HepG2 (cell line): ENCODE data around the gene GUCA2B. TPM values are rescaled to one million over a fixed set of nuclear protein-coding genes. Genes with fewer than 3 reads are reported as not detected.

Experiments
- CBX2 ChIP-seq, 2 experiments: fragments of 200-600 bp in 1 of 2; sonication (generic); formaldehyde crosslinking in 1 of 2; IDR thresholded peaks; 2 replicates each; pipeline versions ENCODE4 v1.7.0 to v1.8.1; 2018 to 2022; ENCODE audit warnings: low read depth in 2 of 2, low read length in 1 of 2, mild to moderate bottlenecking in 1 of 2, missing genetic modification reagents in 1 of 2
- EZH2 ChIP-seq: conservative IDR thresholded peaks from 2 replicates; pipeline ENCODE4 v1.6.1; 2012; ENCODE audit warnings: mild to moderate bottlenecking, low read depth, low read length, moderate library complexity
- GATAD2A ChIP-seq: IDR thresholded peaks from 2 replicates; pipeline ENCODE4 v1.6.1; 2016
- IKZF5 ChIP-seq: IDR thresholded peaks from 2 replicates; pipeline ENCODE4 v1.6.1; 2018; ENCODE audit warnings: missing genetic modification reagents, mild to moderate bottlenecking, missing compliant biosample characterization
- IRX3 ChIP-seq: sonication (generic); formaldehyde crosslinking; IDR thresholded peaks from 2 replicates; pipeline ENCODE4 v1.8.1; 2023; ENCODE audit warnings: mild to moderate bottlenecking, low read depth, missing genetic modification reagents, borderline replicate concordance
- NFATC3 ChIP-seq: sonication (generic); formaldehyde crosslinking; IDR thresholded peaks from 2 replicates; pipeline ENCODE4 v1.5.1; 2020; ENCODE audit warnings: mild to moderate bottlenecking, missing genetic modification reagents
- NFE2L1 ChIP-seq: sonication (generic); formaldehyde crosslinking; IDR thresholded peaks from 2 replicates; pipeline ENCODE4 v1.4.0; 2020; ENCODE audit warnings: missing genetic modification reagents, mild to moderate bottlenecking, borderline replicate concordance
- RFX1 ChIP-seq: fragments of 450-650 bp; IDR thresholded peaks from 2 replicates; pipeline ENCODE4 v1.6.1; 2017
- SP5 ChIP-seq: IDR thresholded peaks from 2 replicates; pipeline ENCODE4 v1.6.1; 2016; ENCODE audit warnings: low read depth, borderline replicate concordance
- TAF1 ChIP-seq: sonication (generic); formaldehyde crosslinking; IDR thresholded peaks from 2 replicates; pipeline ENCODE4 v1.4.0; 2020; ENCODE audit warnings: missing genetic modification reagents
- ZNF292 ChIP-seq: sonication (generic); formaldehyde crosslinking; IDR thresholded peaks from 2 replicates; pipeline ENCODE4 v1.8.1; 2022; ENCODE audit warnings: mild to moderate bottlenecking, low read depth, missing genetic modification reagents, borderline replicate concordance
- ZNF441 ChIP-seq: sonication (generic); formaldehyde crosslinking; IDR thresholded peaks from 2 replicates; pipeline ENCODE4 v1.7.0; 2021; ENCODE audit warnings: missing genetic modification reagents, borderline replicate concordance
- ZNF788 ChIP-seq: sonication (generic); formaldehyde crosslinking; IDR thresholded peaks from 2 replicates; pipeline ENCODE4 v1.5.0; 2020; ENCODE audit warnings: mild to moderate bottlenecking, missing genetic modification reagents, borderline replicate concordance
- ZNF850 ChIP-seq: sonication (generic); formaldehyde crosslinking; conservative IDR thresholded peaks from 2 replicates; pipeline ENCODE4 v1.9.0; 2021; ENCODE audit warnings: mild to moderate bottlenecking, missing genetic modification reagents
- polyA plus RNA-seq, 8 experiments: library from polyadenylated mRNA; depleted of rRNA in 3 of 8; stranded (reverse) in 7 of 8; unstranded in 1 of 8; fragments of >200 nt; fragmentation: Illumina TruSeq in 4 of 8; extraction: Trizol in 4 of 8; gene quantifications; 2 replicates each; pipeline versions ENCODE4 v1.2.1 to v1.2.3, GENCODE V29; 2011 to 2016; ENCODE audit warnings: low read depth in 4 of 8, missing spikeins in 1 of 8, mixed read lengths in 1 of 8; ENCODE audit not compliant: insufficient read depth in 1 of 8
- total RNA-seq, 5 experiments: library from RNA; depleted of rRNA; stranded (reverse); fragments of >200 nt; fragmentation: Illumina TruSeq; extraction: Trizol; gene quantifications; 2 replicates each; pipeline ENCODE4 v1.2.3, GENCODE V29; 2016; ENCODE audit warnings: low read depth in 1 of 5
- TF ChIP-seq, protein P1 (sequence below): sonication (generic); formaldehyde crosslinking; IDR thresholded peaks from 2 replicates; pipeline ENCODE4 v1.4.0; 2020; ENCODE audit warnings: mild to moderate bottlenecking, missing genetic modification reagents
- TF ChIP-seq, protein P2 (sequence below): sonication (generic); formaldehyde crosslinking; IDR thresholded peaks from 2 replicates; pipeline ENCODE4 v1.8.0; 2022; ENCODE audit warnings: missing genetic modification reagents, mild to moderate bottlenecking, borderline replicate concordance
- TF ChIP-seq, protein P3 (sequence below), 2 experiments: sonication (generic) in 1 of 2; formaldehyde crosslinking in 1 of 2; IDR thresholded peaks; 2 replicates each; pipeline versions ENCODE4 v1.4.0 to v1.6.1; 2016 to 2020; ENCODE audit warnings: borderline replicate concordance in 1 of 2, low read depth in 1 of 2, mild to moderate bottlenecking in 1 of 2, missing genetic modification reagents in 1 of 2
- TF ChIP-seq, protein P4 (sequence below): sonication (generic); formaldehyde crosslinking; IDR thresholded peaks from 2 replicates; pipeline ENCODE4 v1.4.0; 2020; ENCODE audit warnings: missing genetic modification reagents

The GUCA2B gene
- total and polyA plus RNA-seq, 2 of the 13 experiments (the other 11 are each of a cell fraction or from before 2014, with no cell fraction given) = not detected

GRCh38 chr1:42165511-42166210, 12.5 kb downstream of the GUCA2B start (continued):
- TF ChIP-seq, protein P1, sequence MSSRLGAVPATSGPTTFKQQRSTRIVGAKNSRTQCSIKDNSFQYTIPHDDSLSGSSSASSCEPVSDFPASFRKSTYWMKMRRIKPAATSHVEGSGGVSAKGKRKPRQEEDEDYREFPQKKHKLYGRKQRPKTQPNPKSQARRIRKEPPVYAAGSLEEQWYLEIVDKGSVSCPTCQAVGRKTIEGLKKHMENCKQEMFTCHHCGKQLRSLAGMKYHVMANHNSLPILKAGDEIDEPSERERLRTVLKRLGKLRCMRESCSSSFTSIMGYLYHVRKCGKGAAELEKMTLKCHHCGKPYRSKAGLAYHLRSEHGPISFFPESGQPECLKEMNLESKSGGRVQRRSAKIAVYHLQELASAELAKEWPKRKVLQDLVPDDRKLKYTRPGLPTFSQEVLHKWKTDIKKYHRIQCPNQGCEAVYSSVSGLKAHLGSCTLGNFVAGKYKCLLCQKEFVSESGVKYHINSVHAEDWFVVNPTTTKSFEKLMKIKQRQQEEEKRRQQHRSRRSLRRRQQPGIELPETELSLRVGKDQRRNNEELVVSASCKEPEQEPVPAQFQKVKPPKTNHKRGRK = no peak
- TF ChIP-seq, protein P2, sequence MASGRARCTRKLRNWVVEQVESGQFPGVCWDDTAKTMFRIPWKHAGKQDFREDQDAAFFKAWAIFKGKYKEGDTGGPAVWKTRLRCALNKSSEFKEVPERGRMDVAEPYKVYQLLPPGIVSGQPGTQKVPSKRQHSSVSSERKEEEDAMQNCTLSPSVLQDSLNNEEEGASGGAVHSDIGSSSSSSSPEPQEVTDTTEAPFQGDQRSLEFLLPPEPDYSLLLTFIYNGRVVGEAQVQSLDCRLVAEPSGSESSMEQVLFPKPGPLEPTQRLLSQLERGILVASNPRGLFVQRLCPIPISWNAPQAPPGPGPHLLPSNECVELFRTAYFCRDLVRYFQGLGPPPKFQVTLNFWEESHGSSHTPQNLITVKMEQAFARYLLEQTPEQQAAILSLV (CRISPR knock-in tag) = 0 out of 2 replicates have a peak, but pooled peaks have one; percentile 23
- TF ChIP-seq ZNF788 (CRISPR knock-in tag) = peak; percentile 23; the same call in 1 of the 2 replicates
- no peak for TF ChIP-seq NFE2L1 (CRISPR knock-in tag)
- TF ChIP-seq ZNF850 (CRISPR knock-in tag) = no peak
- peak; percentile 55; the same call in 1 of the 2 replicates for TF ChIP-seq ZNF292 (CRISPR knock-in tag)
- peak; percentile 37; the same call in 1 of the 2 replicates for TF ChIP-seq SP5 (CRISPR knock-in tag)
- no peak for TF ChIP-seq ZNF441 (CRISPR knock-in tag)
- TF ChIP-seq NFATC3 = no peak
- no peak for TF ChIP-seq EZH2
- TF ChIP-seq CBX2 (IDR thresholded peaks at IDR 0.05; ENCODE audit: low read depth, low read length) = no peak
- TF ChIP-seq CBX2 (CRISPR knock-in tag; IDR thresholded peaks at IDR 0.05; ENCODE audit: low read depth) = no peak
- TF ChIP-seq RFX1 = no peak
- TF ChIP-seq TAF1 (CRISPR knock-in tag) = no peak
- no peak for TF ChIP-seq IRX3 (CRISPR knock-in tag)
- TF ChIP-seq, protein P3, sequence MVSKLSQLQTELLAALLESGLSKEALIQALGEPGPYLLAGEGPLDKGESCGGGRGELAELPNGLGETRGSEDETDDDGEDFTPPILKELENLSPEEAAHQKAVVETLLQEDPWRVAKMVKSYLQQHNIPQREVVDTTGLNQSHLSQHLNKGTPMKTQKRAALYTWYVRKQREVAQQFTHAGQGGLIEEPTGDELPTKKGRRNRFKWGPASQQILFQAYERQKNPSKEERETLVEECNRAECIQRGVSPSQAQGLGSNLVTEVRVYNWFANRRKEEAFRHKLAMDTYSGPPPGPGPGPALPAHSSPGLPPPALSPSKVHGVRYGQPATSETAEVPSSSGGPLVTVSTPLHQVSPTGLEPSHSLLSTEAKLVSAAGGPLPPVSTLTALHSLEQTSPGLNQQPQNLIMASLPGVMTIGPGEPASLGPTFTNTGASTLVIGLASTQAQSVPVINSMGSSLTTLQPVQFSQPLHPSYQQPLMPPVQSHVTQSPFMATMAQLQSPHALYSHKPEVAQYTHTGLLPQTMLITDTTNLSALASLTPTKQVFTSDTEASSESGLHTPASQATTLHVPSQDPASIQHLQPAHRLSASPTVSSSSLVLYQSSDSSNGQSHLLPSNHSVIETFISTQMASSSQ (IDR thresholded peaks at IDR 0.05; ENCODE audit: low read depth) = no peak
- TF ChIP-seq, protein P3 (CRISPR knock-in tag; IDR thresholded peaks at IDR 0.05; ENCODE audit: borderline replicate concordance) = peak; percentile 35; the same call in 1 of the 2 replicates
- TF ChIP-seq, protein P4, sequence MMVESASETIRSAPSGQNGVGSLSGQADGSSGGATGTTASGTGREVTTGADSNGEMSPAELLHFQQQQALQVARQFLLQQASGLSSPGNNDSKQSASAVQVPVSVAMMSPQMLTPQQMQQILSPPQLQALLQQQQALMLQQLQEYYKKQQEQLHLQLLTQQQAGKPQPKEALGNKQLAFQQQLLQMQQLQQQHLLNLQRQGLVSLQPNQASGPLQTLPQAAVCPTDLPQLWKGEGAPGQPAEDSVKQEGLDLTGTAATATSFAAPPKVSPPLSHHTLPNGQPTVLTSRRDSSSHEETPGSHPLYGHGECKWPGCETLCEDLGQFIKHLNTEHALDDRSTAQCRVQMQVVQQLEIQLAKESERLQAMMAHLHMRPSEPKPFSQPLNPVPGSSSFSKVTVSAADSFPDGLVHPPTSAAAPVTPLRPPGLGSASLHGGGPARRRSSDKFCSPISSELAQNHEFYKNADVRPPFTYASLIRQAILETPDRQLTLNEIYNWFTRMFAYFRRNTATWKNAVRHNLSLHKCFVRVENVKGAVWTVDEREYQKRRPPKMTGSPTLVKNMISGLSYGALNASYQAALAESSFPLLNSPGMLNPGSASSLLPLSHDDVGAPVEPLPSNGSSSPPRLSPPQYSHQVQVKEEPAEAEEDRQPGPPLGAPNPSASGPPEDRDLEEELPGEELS (CRISPR knock-in tag) = peak; percentile 47; the same call in 1 of the 2 replicates
- TF ChIP-seq GATAD2A (CRISPR knock-in tag) = 0 out of 2 replicates have a peak, but pooled peaks have one; percentile 38
- TF ChIP-seq IKZF5 (CRISPR knock-in tag) = peak; percentile 36; the same call in 1 of the 2 replicates
